ENCODE results near the gene INA.
"Not testable (repeated sequence)": the region's sequence is repeated elsewhere in the genome, so short reads cannot be mapped to it uniquely, and the experiment has no call there.

The INA gene

DNA sequence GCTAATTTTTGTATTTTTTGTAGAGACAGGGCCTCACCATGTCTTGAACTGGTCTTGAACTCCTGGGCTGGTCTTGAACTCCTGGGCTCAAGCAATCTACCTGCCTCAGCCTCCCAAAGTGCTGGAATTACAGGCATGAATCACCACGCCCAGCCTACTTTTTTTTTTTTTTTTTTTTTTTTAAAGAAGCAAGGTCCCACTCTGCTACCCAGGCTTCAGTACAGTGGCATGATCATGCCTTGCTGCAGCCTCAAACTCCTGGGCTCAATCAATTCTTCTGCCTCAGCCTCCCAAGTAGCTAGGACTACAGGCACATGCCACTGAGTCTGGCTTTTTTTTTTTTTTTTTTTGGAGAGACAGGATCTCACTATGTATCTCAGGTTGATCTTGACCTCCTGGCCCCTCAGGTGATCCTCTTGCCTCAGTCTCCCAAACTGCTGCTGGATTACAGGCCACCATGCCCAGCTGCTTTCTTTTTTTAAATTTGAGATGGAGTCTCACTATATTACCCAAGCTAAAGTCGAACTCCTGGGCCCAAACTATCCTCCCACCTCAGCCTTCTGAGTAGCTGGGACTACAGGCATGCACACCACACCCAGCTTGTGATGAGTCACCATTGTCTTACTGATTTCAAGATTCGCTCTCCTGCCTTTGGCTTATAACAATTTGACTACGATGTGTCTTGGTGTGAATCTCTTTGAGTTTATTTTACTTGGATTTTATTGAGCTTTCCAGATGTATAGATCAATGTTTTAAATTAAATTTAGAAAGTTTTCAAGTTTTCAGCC is 22.2 kb upstream of the INA start:
- Histone ChIP-seq H2BK15ac (ENCODE audit: low read depth, poor library complexity, severe bottlenecking) (no peak overlapping the region), H3K4ac (ENCODE audit: low read depth in 1 of 2, low read length in 2 of 2) (no peak overlapping the region), H4K91ac (ENCODE audit: low read length) (no peak overlapping the region), H2AFZ (ENCODE audit: low read depth, low read length) (no peak overlapping the region), H3K4me2 (ENCODE audit: low read length, poor library complexity, severe bottlenecking) (no peak overlapping the region), H2AK5ac (ENCODE audit: low read length, severe bottlenecking) (no peak overlapping the region), H3K4me1 (ENCODE audit: control insufficient read depth, insufficient read depth, low read depth, low read length) (no peaks in the 10 kb centered on the region), H2BK12ac (ENCODE audit: low read length in 2 of 2) (no peak overlapping the region), H3K27me3 (ENCODE audit: control insufficient read depth in 1 of 2, insufficient read depth in 1 of 2, low read length in 2 of 2) (no peaks in the 10 kb centered on the region), H3K18ac (ENCODE audit: low read depth in 1 of 2, low read length in 2 of 2) (no peak overlapping the region), H3K4me3 (ENCODE audit: insufficient read depth in 1 of 2, low read depth in 1 of 2, low read length in 2 of 2) (no peak overlapping the region), H3K9me3 (ENCODE audit: control insufficient read depth, low read length) (peaks cover 7% of the 10 kb centered on the region), H3K36me3 (ENCODE audit: control insufficient read depth in 1 of 2, insufficient read depth in 2 of 2, low read depth in 1 of 2, low read length in 2 of 2) (no peaks in the 10 kb centered on the region), H3K23ac (ENCODE audit: low read length in 2 of 2) (no peak overlapping the region), H3K9ac (ENCODE audit: low read length) (no peak overlapping the region), H3K79me1 (replicated peaks; ENCODE audit: low read length, poor library complexity, severe bottlenecking) (no peaks in the 10 kb centered on the region), H4K8ac (ENCODE audit: low read length) (no peak overlapping the region), H2BK5ac (ENCODE audit: low read depth, low read length, poor library complexity, severe bottlenecking) (no peak overlapping the region), H3K14ac (ENCODE audit: low read length in 2 of 2) (no peak overlapping the region), H2BK120ac (ENCODE audit: low read depth, low read length) (no peak overlapping the region), H3K27ac (ENCODE audit: low read length, poor library complexity, severe bottlenecking) (no peak overlapping the region)
- WGBS = 54% methylated on average over 3 of the region's 4 CpGs
- no peak for DNase-seq

- no peak overlapping the region for H3K4me3 ChIP-seq (ENCODE audit: insufficient read depth in 1 of 2, low read depth in 1 of 2, low read length in 2 of 2)
- H3K9me3 ChIP-seq (ENCODE audit: control insufficient read depth, low read length) = peaks cover 10% of the 10 kb centered on the region
- no peaks in the 10 kb centered on the region for H3K79me1 ChIP-seq (replicated peaks; ENCODE audit: low read length, poor library complexity, severe bottlenecking)
- no CpG with 5 or more reads among the region's 1 CpG for WGBS
- H3K27ac ChIP-seq (ENCODE audit: low read length, poor library complexity, severe bottlenecking) = no peak overlapping the region
- no peaks in the 10 kb centered on the region for H3K36me3 ChIP-seq (ENCODE audit: control insufficient read depth in 1 of 2, insufficient read depth in 2 of 2, low read depth in 1 of 2, low read length in 2 of 2)
- H3K27me3 ChIP-seq (ENCODE audit: control insufficient read depth in 1 of 2, insufficient read depth in 1 of 2, low read length in 2 of 2) = peaks cover 0 to 2% of the 10 kb centered on the region in 2 experiments
- no peak overlapping the region for H3K18ac ChIP-seq (ENCODE audit: low read depth in 1 of 2, low read length in 2 of 2)
- no peaks in the 10 kb centered on the region for H3K4me1 ChIP-seq (ENCODE audit: control insufficient read depth, insufficient read depth, low read depth, low read length)
- H3K9ac ChIP-seq (ENCODE audit: low read length) = no peak overlapping the region
- no peak overlapping the region for H3K14ac ChIP-seq (ENCODE audit: low read length in 2 of 2)
- H2AFZ ChIP-seq (ENCODE audit: low read depth, low read length) = no peak overlapping the region
- H4K8ac ChIP-seq (ENCODE audit: low read length) = no peak overlapping the region
- H2BK15ac ChIP-seq (ENCODE audit: low read depth, poor library complexity, severe bottlenecking) = no peak overlapping the region
- DNase-seq = no peak
- no peak overlapping the region for H3K4ac ChIP-seq (ENCODE audit: low read depth in 1 of 2, low read length in 2 of 2)
- H2BK12ac ChIP-seq (ENCODE audit: low read length in 2 of 2) = no peak overlapping the region
- no peak overlapping the region for H2BK5ac ChIP-seq (ENCODE audit: low read depth, low read length, poor library complexity, severe bottlenecking)
- no peak overlapping the region for H2BK120ac ChIP-seq (ENCODE audit: low read depth, low read length)
- H2AK5ac ChIP-seq (ENCODE audit: low read length, severe bottlenecking) = no peak overlapping the region
- no peak overlapping the region for H3K4me2 ChIP-seq (ENCODE audit: low read length, poor library complexity, severe bottlenecking)
- H3K23ac ChIP-seq (ENCODE audit: low read length in 2 of 2) = no peak overlapping the region
- no peak overlapping the region for H4K91ac ChIP-seq (ENCODE audit: low read length)
Measured at GRCh38 chr10:103256613-103257012, 20.3 kb upstream of the INA start.

- Histone ChIP-seq H2BK120ac (ENCODE audit: low read depth, low read length) (no peak overlapping the region), H3K14ac (ENCODE audit: low read length in 2 of 2) (no peak overlapping the region), H2BK15ac (ENCODE audit: low read depth, poor library complexity, severe bottlenecking) (no peak overlapping the region), H2AFZ (ENCODE audit: low read depth, low read length) (no peak overlapping the region), H3K18ac (ENCODE audit: low read depth in 1 of 2, low read length in 2 of 2) (no peak overlapping the region), H3K4me2 (ENCODE audit: low read length, poor library complexity, severe bottlenecking) (no peak overlapping the region), H3K27me3 (ENCODE audit: control insufficient read depth in 1 of 2, insufficient read depth in 1 of 2, low read length in 2 of 2) (peaks cover 0 to 14% of the 10 kb centered on the region in 2 experiments), H3K9me3 (ENCODE audit: control insufficient read depth, low read length) (peaks cover 10% of the 10 kb centered on the region), H4K8ac (ENCODE audit: low read length) (no peak overlapping the region), H3K4me3 (ENCODE audit: insufficient read depth in 1 of 2, low read depth in 1 of 2, low read length in 2 of 2) (no peak overlapping the region), H3K9ac (ENCODE audit: low read length) (no peak overlapping the region), H2BK12ac (ENCODE audit: low read length in 2 of 2) (no peak overlapping the region), H2AK5ac (ENCODE audit: low read length, severe bottlenecking) (no peak overlapping the region), H3K23ac (ENCODE audit: low read length in 2 of 2) (no peak overlapping the region), H3K27ac (ENCODE audit: low read length, poor library complexity, severe bottlenecking) (no peak overlapping the region), H3K4ac (ENCODE audit: low read depth in 1 of 2, low read length in 2 of 2) (no peak overlapping the region), H4K91ac (ENCODE audit: low read length) (no peak overlapping the region), H2BK5ac (ENCODE audit: low read depth, low read length, poor library complexity, severe bottlenecking) (no peak overlapping the region), H3K36me3 (ENCODE audit: control insufficient read depth in 1 of 2, insufficient read depth in 2 of 2, low read depth in 1 of 2, low read length in 2 of 2) (no peaks in the 10 kb centered on the region), H3K4me1 (ENCODE audit: control insufficient read depth, insufficient read depth, low read depth, low read length) (no peaks in the 10 kb centered on the region), H3K79me1 (replicated peaks; ENCODE audit: low read length, poor library complexity, severe bottlenecking) (no peaks in the 10 kb centered on the region)
- DNase-seq = no peak
Measured at GRCh38 chr10:103257812-103258211, 19.1 kb upstream of the INA start.

GRCh38 chr10:103258928-103259327 is 18.0 kb upstream of the INA start:
- H2BK5ac ChIP-seq (ENCODE audit: low read depth, low read length, poor library complexity, severe bottlenecking); H3K27ac ChIP-seq (ENCODE audit: low read length, poor library complexity, severe bottlenecking); H2AK5ac ChIP-seq (ENCODE audit: low read length, severe bottlenecking); H2BK15ac ChIP-seq (ENCODE audit: low read depth, poor library complexity, severe bottlenecking); H2AFZ ChIP-seq (ENCODE audit: low read depth, low read length); H3K4me3 ChIP-seq (ENCODE audit: insufficient read depth in 1 of 2, low read depth in 1 of 2, low read length in 2 of 2); H3K4ac ChIP-seq (ENCODE audit: low read depth in 1 of 2, low read length in 2 of 2); H3K23ac ChIP-seq (ENCODE audit: low read length in 2 of 2); H3K18ac ChIP-seq (ENCODE audit: low read depth in 1 of 2, low read length in 2 of 2); H2BK12ac ChIP-seq (ENCODE audit: low read length in 2 of 2); H3K79me1 ChIP-seq (replicated peaks; ENCODE audit: low read length, poor library complexity, severe bottlenecking); H3K9ac ChIP-seq (ENCODE audit: low read length); H3K36me3 ChIP-seq (ENCODE audit: control insufficient read depth in 1 of 2, insufficient read depth in 2 of 2, low read depth in 1 of 2, low read length in 2 of 2); H3K4me1 ChIP-seq (ENCODE audit: control insufficient read depth, insufficient read depth, low read depth, low read length); H4K91ac ChIP-seq (ENCODE audit: low read length); H3K14ac ChIP-seq (ENCODE audit: low read length in 2 of 2); DNase-seq; H4K8ac ChIP-seq (ENCODE audit: low read length); H2BK120ac ChIP-seq (ENCODE audit: low read depth, low read length); H3K4me2 ChIP-seq (ENCODE audit: low read length, poor library complexity, severe bottlenecking): not testable (repeated sequence)
- Histone ChIP-seq H3K27me3 (ENCODE audit: control insufficient read depth in 1 of 2, insufficient read depth in 1 of 2, low read length in 2 of 2) (peaks cover 6 to 25% of the 10 kb centered on the region in 2 experiments), H3K9me3 (ENCODE audit: control insufficient read depth, low read length) (peaks cover 10% of the 10 kb centered on the region)
- 83% methylated on average over 4 of the region's 4 CpGs for WGBS
